OCI-LY3 (cell line): ENCODE results near the gene TMEM91.

Source experiments
- H2AFZ ChIP-seq: fragments of 200-600, 300-600 bp; shearing (Covaris generic); 2 replicates; pipeline ENCODE4 v1.6.0; 2014; ENCODE audit warnings: antibody characterized with exemption, low read depth, low read length
- H3K27ac ChIP-seq: fragments of 200-600, 300-600 bp; sonication (generic); 2 replicates; pipeline ENCODE4 v1.5.1; 2014; ENCODE audit warnings: mild to moderate bottlenecking, low read length, moderate library complexity, mixed read lengths
- H3K27me3 ChIP-seq: fragments of 200-600, 300-600 bp; sonication (generic); 2 replicates; pipeline ENCODE4 v1.6.1; 2014; ENCODE audit warnings: low read depth, low read length, mixed read lengths
- H3K36me3 ChIP-seq: fragments of 200-600, 300-600 bp; sonication (generic); replicated peaks from 2 replicates; pipeline ENCODE3; 2014; ENCODE audit warnings: low read depth, low read length, mixed read lengths
- H3K4me1 ChIP-seq: fragments of 300-600, 200-600 bp; sonication (generic); 2 replicates; pipeline ENCODE4 v1.6.1; 2014; ENCODE audit warnings: low read length, mixed read lengths
- H3K4me2 ChIP-seq: fragments of 200-600, 300-600 bp; sonication (generic); 2 replicates; pipeline ENCODE4 v1.6.1; 2014; ENCODE audit warnings: low read length, mixed read lengths
- H3K4me3 ChIP-seq: fragments of 300-600, 200-600 bp; sonication (generic); 2 replicates; pipeline ENCODE4 v1.5.1; 2014; ENCODE audit warnings: antibody characterized with exemption, mild to moderate bottlenecking, low read length, moderate library complexity
- H3K79me2 ChIP-seq: fragments of 300-600, 200-600 bp; shearing (Covaris generic); 2 replicates; pipeline ENCODE4 v1.6.1; 2014; ENCODE audit warnings: mild to moderate bottlenecking, low read length, mixed read lengths
- H3K9ac ChIP-seq: fragments of 300-600, 200-600 bp; shearing (Covaris generic); 2 replicates; pipeline ENCODE4 v1.6.0; 2014; ENCODE audit warnings: mild to moderate bottlenecking, low read length, moderate library complexity
- H3K9me3 ChIP-seq: fragments of 200-600, 300-600 bp; shearing (Covaris generic); 2 replicates; pipeline ENCODE4 v1.6.1; 2014; ENCODE audit warnings: low read length, mixed read lengths; ENCODE audit not compliant: insufficient read depth
- H4K20me1 ChIP-seq: fragments of 200-600, 300-600 bp; sonication (generic); 2 replicates; pipeline ENCODE4 v1.6.1; 2016; ENCODE audit warnings: low read length, mixed read lengths; ENCODE audit not compliant: insufficient read depth
- CTCF ChIP-seq: fragments of 200-600, 300-600 bp; sonication (generic); IDR thresholded peaks from 2 replicates; pipeline ENCODE4 v1.5.1; 2014; ENCODE audit warnings: antibody characterized with exemption, low read length, low read depth
- EZH2phosphoT487 ChIP-seq: fragments of 200-600 bp; shearing (Covaris generic); IDR thresholded peaks from 2 replicates; pipeline ENCODE4 v1.6.1; 2018; ENCODE audit warnings: antibody characterized with exemption, mixed run types, low read depth

The TMEM91 gene

GRCh38 chr19:41422456-41422855 lies 46.1 kb downstream of the TMEM91 start:
- TF ChIP-seq CTCF (no peak), EZH2phosphoT487 (no peak)
- Histone ChIP-seq H3K27ac (no peak overlapping the region), H3K9me3 (no peaks in the 10 kb centered on the region), H2AFZ (no peak overlapping the region), H3K9ac (no peak overlapping the region), H3K4me2 (no peak overlapping the region), H3K4me1 (no peaks in the 10 kb centered on the region), H4K20me1 (no peaks in the 10 kb centered on the region), H3K36me3 (peaks cover 8% of the 10 kb centered on the region), H3K79me2 (no peaks in the 10 kb centered on the region), H3K27me3 (no peaks in the 10 kb centered on the region), H3K4me3 (no peak overlapping the region)

GRCh38 chr19:41422955-41423354 lies 46.6 kb downstream of the TMEM91 start:
- Histone ChIP-seq H3K9me3 (no peaks in the 10 kb centered on the region), H3K9ac (no peak overlapping the region), H3K27me3 (no peaks in the 10 kb centered on the region), H3K27ac (no peak overlapping the region), H2AFZ (no peak overlapping the region), H3K79me2 (no peaks in the 10 kb centered on the region), H3K4me1 (no peaks in the 10 kb centered on the region), H3K4me2 (no peak overlapping the region), H3K36me3 (peaks cover 8% of the 10 kb centered on the region), H3K4me3 (no peak overlapping the region), H4K20me1 (no peaks in the 10 kb centered on the region)
- no peak for TF ChIP-seq EZH2phosphoT487
- no peak for TF ChIP-seq CTCF

DNA sequence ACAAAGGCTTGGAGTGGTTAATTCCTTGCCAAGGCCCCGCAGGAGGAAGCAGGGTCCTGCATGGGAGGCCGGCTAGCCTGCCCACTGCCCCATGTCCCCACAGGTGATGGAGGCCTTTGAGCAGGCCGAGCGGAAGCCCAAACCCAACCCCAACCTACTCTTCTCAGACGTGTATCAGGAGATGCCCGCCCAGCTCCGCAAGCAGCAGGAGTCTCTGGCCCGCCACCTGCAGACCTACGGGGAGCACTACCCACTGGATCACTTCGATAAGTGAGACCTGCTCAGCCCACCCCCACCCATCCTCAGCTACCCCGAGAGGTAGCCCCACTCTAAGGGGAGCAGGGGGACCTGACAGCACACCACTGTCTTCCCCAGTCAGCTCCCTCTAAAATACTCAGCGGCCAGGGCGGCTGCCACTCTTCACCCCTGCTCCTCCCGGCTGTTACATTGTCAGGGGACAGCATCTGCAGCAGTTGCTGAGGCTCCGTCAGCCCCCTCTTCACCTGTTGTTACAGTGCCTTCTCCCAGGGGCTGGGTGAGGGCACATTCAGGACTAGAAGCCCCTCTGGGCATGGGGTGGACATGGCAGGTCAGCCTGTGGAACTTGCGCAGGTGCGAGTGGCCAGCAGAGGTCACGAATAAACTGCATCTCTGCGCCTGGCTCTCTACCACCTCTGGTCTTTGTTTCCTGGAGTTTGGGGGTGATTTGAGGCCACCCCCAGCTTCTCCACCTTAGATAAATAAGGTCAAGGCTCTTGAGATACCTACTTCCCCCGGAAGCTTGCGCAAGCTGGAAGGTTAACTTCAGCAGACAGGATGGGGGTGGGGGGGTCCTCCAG lies 48.2 kb downstream of the TMEM91 start:
- H3K4me1 ChIP-seq, result no peaks in the 10 kb centered on the region
- H3K79me2 ChIP-seq, result no peaks in the 10 kb centered on the region
- H2AFZ ChIP-seq, result no peak overlapping the region
- no peak overlapping the region for H3K4me2 ChIP-seq
- H3K4me3 ChIP-seq, result no peak overlapping the region
- H3K9ac ChIP-seq, result no peak overlapping the region
- TF ChIP-seq CTCF (no peak), EZH2phosphoT487 (no peak)
- H3K9me3 ChIP-seq, result no peaks in the 10 kb centered on the region
- H3K27me3 ChIP-seq, result no peaks in the 10 kb centered on the region
- peaks cover 11% of the 10 kb centered on the region for H3K36me3 ChIP-seq
- H4K20me1 ChIP-seq, result no peaks in the 10 kb centered on the region
- no peak overlapping the region for H3K27ac ChIP-seq

DNA sequence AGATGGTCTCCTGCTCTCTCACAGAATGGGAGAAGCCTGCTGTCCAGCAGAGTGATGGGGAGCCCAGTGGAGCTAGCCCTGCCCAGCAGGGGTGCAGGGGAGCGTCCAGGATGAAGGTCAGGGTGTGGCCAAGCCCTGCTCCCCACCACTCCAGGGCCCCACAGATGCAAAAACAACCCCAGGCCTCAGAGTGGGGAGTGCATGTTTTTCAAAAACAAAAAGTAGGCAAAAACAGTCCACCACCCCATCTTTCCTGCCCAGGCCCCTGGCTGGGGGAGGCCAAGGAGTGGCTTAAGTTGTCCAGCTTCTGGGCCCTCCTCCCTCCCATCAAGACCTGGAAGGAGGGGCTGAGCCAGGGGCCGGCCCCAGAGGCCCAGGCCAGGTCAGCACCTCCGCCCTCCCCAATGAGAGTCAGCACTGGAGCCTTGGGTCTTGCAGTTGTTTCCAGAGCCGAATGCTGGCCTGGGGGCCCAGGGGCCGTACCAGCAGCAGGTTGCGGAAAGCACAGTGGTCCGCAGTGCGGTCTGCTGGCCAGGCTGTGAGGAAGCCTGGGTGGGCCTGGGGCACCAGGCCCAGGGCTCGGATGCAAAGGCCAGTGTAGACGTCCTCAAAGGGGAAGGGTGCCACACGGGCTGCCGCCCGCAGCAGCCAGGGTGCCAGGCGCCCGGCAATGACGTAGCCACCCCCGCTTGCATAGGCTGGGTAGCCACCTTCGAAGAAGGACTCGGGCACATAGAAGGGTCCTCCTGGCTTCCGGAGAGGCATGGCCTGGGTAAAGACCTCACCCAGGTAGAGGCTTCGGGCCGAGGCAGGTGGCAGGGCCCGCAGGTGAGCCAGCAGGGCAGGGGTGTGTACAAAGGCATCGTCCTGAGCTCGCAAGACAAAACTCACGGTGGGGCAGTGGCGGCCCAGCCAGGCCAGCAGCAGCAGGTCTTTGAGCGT lies 49.1 kb downstream of the TMEM91 start:
- Histone ChIP-seq H3K9ac (no peak overlapping the region), H3K4me1 (no peaks in the 10 kb centered on the region), H3K4me3 (no peak overlapping the region), H3K79me2 (no peaks in the 10 kb centered on the region), H3K9me3 (no peaks in the 10 kb centered on the region), H3K4me2 (no peak overlapping the region), H3K36me3 (peaks cover 5% of the 10 kb centered on the region), H3K27me3 (no peaks in the 10 kb centered on the region), H3K27ac (no peak overlapping the region), H2AFZ (no peak overlapping the region), H4K20me1 (no peaks in the 10 kb centered on the region)
- TF ChIP-seq CTCF (no peak), EZH2phosphoT487 (no peak)
